GM21526 (cell line): ENCODE measurements around the gene SUPT4H1.

Experiments
- ATAC-seq: cut with Tn5 transposase; IDR thresholded peaks from one replicate; pipeline ENCODE4 v1.9.1; 2021; ENCODE audit warnings: moderate library complexity; ENCODE audit not compliant: unreplicated experiment, low FRiP score

Gene SUPT4H1

GRCh38 chr17:58331815-58332777, 19.9 kb downstream of the SUPT4H1 start:
- ATAC-seq = no peak

GRCh38 chr17:58330997-58331814, 20.8 kb downstream of the SUPT4H1 start:
- no peak for ATAC-seq

- ATAC-seq = no peak
These were observed 21.4 kb downstream of the SUPT4H1 start for GRCh38 chr17:58330538-58330996.

GRCh38 chr17:58329810-58330537, 22.0 kb downstream of the SUPT4H1 start:
- ATAC-seq = peak; percentile 8

GRCh38 chr17:58329035-58329809, 22.8 kb downstream of the SUPT4H1 start:
- peak; percentile 40 for ATAC-seq

GRCh38 chr17:58328195-58329034, 23.6 kb downstream of the SUPT4H1 start, which contains the start of gene TSPOAP1:
TSS of gene TSPOAP1 (minus strand) at chr17:58328795. CDS start at chr17:58327920, 875 bp downstream.
- ATAC-seq = no peak

GRCh38 chr17:58327363-58328194, 24.4 kb downstream of the SUPT4H1 start:
- ATAC-seq = no peak

GRCh38 chr17:58326609-58327362, 25.2 kb downstream of the SUPT4H1 start:
- no peak for ATAC-seq

- ATAC-seq = no peak
These were observed 26.0 kb downstream of the SUPT4H1 start for GRCh38 chr17:58325976-58326468.

- no peak for ATAC-seq
These were observed 26.7 kb downstream of the SUPT4H1 start for GRCh38 chr17:58325289-58325726.

GRCh38 chr17:58324409-58325288, 27.4 kb downstream of the SUPT4H1 start:
- ATAC-seq = no peak

GRCh38 chr17:58324056-58324408, 28.0 kb downstream of the SUPT4H1 start:
- no peak for ATAC-seq

- no peak for ATAC-seq
These were observed 28.5 kb downstream of the SUPT4H1 start for GRCh38 chr17:58323366-58324055.

GRCh38 chr17:58322581-58323185, 29.3 kb downstream of the SUPT4H1 start:
- no peak for ATAC-seq
